Activated CD4-positive, CD25-positive, alpha-beta regulatory T cell treated with anti-CD3 and anti-CD28 coated beads, Interleukin-2, amount 50 U/mL, for 24 hours (primary cell): ENCODE measurements around the gene TP73.
A peak's percentile ranks its signal among the peaks of the same experiment; 100 is the strongest.

Experiments
- ATAC-seq, 2 donors: fragments of 150-1000 bp; cut with Tn5 transposase; one replicate each; pipeline ENCODE4 v1.10.0; 2021; ENCODE audit warnings: mild to moderate bottlenecking in 1 of 2, moderate library complexity in 1 of 2

TP73 gene

DNA sequence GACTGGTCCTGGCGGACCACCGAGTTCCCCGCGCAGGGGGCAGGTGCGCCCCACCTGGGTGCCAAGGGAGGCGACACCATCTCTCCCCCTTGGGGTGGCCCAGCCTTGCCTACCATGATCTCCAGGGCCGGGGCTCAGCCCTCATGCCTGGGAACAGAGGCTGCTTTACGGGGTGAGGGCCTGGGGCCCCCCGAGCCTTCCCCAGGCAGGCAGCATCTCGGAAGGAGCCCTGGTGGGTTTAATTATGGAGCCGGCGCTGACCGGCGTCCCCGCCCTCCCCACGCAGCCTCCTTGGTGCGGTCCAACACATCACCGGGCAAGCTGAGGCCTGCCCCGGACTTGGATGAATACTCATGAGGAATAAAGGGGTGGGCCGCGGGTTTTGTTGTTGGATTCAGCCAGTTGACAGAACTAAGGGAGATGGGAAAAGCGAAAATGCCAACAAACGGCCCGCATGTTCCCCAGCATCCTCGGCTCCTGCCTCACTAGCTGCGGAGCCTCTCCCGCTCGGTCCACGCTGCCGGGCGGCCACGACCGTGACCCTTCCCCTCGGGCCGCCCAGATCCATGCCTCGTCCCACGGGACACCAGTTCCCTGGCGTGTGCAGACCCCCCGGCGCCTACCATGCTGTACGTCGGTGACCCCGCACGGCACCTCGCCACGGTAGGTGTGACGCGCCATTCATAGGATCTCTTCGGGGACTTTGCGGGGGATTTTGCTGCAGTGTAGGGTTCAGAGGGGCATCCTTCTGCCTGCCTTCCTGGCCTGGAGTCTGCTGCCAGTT, 38.2 kb downstream of the TP73 start:
- ATAC-seq = no peak

DNA sequence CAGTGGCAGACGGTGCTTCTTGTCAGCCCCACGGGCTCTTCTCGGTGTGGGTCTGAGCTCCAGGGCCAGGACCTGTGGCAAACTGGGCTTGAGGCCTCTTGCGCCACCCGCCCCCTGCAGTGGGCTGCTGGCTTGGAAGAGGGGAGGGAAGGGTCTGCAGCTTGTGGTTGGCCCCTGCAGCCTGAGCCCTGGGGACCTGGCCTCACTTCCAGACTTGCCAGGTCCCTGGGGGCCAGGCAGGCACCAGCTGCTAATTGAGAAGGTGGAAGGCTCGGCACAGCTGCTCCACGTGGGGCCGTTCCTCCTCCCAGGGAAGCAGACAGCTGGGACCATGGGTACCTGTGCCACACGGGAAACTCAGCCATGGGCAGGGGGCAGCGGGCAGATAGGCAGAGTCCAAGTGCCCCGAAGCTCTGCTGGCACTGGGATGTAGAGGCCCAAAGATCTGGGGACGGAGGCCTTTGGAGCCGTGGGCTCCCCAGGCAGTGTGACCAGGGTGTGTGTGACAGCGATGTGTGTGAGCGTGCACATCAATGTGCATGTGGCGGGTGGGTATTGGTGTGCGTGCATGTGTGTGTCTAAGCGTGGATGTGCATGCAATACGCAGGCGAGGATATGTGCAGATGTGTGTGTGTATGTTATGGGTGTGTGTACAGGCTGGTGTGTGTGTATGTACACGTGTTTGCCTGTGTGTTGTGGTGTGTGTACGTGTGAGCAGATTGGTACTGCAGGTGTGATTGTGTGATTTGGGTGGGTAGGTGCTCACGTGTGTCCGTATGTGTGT, 39.3 kb downstream of the TP73 start:
- ATAC-seq = no peak

DNA sequence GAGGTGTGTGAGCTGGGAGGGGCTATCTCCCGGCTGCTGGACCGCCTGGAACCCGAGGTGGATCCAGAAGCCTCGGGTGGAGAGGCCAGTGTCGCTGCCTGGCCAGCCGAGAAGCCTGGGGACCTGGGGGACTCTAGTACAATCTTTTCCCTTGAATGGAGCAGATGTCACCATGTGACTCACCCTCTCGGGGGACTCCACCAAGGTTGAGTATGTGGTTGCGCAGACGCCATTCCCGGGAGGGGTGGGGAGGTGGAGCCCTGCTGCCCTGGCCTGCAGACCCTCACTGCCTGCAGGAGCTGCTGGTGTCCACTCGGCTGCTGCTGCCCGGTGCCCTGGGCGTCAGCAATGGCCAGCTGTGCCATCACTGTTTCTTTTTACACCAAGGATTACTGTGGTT, 40.3 kb downstream of the TP73 start:
- no peak for ATAC-seq

DNA sequence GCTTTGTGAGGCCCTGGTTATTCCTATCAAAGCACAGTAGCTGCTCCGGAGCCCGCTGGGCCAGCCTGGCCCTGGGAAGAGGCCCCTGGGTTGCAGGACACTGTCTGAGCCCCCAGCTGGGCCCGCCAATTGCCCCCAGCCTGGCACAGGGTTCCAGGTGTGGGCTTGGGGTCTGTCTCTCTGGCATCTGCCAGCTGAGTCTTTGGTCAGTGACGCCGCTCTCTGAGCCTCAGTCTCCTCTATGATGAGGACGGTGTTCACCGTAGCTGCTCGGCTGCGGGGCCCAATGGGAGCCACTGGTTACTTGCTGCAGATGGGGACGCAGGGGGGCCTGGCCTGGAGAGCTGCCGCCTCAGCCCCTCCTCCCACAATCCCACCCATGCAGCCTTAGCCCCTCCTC, 41.0 kb downstream of the TP73 start:
- no peak for ATAC-seq

DNA sequence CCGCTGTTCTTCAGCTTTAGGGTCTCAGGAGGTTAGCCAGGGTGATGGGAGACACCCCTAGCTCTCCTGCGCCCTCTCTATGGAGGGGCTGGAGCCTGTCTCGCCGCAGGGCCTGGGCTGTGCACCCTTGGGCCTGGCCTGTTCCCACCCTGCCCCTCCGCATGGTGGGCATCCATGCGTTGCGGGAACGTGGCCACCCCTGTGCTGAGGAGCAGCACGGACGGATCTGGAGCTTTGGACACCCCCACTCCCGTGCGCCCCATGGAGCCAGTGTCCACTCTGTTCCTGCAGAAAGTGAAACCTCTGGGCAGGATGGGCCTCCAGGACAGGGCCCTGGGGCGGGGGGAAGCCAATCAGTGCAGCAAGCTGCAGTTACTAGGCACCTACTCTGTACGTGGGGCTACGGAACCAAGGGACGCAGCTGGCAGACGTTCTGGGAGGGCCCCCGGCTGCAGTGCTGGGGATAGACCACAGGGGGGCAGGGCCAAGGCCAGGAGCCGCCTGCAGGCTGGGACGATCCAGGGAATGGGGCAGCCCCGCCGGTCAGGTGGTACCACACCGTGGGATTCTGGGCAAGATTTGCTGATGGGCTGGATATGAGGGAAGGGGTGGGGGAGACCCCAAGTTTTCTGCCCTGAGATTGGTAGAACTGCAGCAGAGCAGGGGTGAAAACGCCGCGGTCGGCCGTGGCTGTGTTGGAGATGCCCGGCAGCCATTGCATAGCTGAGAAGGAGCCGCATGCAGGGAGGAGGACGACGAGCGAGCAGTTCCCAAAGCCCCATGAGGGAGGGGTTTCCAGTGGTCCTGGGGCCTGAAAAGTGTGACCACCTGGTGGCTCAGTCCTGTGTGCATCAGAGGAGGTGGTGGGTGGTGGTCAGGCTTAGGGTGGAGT, 43.3 kb downstream of the TP73 start:
- ATAC-seq = no peak

DNA sequence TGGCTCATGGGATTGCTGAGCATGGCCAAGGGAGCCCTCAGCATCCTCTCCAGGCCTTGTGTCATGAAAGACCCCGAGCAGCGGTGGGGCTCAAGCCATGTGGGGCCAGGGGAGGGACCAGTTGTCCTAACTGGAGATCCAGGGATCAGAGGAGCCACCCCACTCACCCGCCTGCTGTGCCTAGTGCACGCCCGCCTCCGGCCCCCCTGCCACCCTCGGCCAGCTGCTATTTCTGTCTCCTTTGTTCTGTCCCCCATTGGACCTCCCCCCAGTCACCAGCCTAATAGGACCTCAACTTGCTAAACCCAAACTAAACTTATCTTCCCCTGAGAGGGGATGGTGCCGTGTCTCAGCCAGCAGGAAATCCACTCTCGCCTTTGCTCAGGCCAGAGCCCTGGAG, 44.4 kb downstream of the TP73 start:
- no peak for ATAC-seq

DNA sequence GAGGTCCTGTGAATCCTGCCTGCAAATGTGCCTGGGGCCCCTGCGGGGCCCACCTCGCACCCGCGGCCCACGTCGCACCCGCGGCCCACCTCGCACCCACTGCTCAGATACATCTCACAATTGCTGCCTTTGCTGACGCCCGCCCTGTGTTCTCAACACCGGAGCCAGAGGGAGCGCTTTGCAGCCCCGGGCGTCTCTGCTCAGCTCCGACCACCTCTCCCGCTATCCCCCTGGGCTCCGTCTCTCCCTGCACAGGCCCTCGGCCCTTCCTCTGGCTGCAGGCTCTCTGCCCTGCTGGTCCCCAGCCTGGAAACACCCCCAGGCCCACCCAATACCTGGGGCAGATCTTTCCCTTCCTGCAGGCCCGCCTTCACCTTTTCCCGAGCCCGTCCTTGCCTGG, 44.8 kb downstream of the TP73 start:
- ATAC-seq = no peak

DNA sequence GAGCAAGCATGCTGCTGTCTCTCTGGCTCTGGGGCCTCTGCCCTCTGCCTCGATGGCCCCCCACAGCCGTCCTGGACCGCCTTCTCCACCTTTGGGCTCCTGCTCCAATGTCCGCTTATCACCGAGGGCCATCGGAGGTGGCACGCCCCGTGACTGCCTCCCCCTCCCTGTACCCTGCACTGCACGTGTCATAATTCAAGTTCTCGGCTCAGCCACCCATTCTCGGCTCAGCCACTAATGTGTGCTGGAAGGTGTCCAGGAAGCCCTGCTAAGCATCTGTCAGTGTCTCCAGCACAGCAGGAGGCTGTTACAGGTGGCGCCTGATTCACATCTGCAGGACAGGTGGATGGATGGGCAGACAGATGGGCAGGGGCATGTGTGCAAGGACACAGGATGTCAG, 45.5 kb downstream of the TP73 start:
- no peak for ATAC-seq

DNA sequence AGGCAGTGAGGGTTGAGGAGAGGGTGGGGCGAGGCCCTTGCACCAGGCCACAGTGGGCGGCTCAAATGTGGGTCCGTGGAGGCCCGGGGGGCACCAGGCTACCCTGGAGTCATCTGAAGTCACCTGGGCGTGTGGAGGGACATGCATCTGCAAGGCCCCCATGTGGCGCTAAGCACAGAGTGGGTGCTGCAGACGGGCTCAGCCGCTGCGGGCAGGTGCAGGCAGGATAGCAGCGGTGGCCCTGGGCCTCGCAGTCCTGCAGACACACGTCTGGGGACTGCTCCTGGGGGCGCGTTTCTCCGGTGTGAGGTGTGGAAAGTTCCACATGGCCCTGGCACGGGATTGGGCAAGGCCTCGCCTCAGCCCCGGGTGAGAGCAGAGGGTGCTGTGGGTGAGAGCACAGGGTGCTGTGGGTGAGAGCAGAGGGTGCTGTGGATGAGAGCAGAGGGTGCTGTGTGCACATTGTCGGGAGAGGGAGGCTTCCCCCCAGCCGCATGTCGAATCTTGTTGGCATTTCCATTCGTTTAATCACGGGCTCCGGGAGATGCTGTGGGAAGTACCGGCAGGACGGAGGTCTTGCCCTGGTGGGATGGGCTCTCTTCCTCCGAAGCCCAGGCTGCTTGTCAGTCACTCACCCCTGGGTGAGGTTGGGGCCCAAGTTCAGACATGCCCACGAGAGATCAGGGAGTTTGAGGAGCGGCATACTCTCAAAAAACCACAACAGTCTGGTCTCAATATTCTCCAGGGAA, 46.5 kb downstream of the TP73 start:
- ATAC-seq = no peak

DNA sequence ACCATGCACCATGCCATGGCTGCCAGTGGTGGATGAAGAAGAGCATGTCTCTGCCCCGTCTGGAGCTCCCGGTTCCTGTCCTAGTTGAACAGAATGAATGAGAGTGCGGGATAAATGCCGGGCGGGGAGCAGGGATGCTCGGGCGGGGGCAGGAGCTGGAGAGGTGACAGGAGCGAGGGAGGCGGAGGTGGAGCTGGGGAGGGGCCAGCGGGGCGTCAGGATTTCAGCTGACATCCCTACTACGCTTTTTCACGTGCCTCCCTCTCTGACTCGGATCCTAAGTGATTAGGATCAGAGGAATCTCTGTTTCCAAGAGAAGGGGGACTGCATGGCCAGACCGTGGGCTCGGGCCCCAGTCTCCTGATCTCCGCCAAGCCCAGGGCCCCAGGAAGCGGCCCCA, 47.3 kb downstream of the TP73 start:
- ATAC-seq = no peak

DNA sequence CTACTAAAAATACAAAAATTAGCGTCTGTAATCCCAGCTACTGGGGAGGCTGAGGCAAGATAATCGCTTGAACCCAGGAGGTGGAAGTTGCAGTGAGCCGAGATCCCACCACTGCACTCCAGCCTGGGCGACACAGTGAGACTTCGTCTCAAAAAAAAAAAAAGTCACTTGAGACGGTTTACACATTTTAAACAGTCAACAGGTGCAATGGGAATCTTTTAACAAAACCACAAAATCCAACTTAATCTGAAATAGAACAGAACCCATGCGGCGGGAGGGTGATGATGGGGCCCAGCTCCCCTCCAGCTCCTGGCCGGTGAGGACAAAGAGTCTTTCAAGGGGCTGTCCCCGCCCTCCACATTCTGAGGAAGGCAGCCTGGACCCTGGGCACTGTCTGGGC, 48.3 kb downstream of the TP73 start:
- ATAC-seq = no peak

DNA sequence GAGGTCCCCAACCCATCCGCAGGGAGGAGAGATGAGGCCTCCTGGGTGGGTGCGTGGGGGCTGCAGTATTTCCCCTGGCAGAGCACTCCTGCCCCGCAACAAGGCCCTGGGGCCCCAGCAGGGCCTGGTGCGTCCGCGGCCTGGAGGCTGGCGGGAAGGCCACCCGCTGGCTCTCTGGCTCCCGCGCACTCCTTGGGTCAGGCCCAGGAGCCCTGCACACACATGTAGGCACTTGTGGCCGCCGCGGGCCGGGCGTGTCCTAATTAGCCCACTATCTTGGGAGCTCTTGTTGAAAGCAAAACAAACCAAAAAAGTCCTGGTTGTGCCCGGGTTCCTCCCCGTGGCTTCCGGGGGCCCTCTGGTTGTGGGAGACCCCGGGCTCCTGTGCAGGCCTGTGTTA, 50.2 kb downstream of the TP73 start:
- no peak for ATAC-seq

DNA sequence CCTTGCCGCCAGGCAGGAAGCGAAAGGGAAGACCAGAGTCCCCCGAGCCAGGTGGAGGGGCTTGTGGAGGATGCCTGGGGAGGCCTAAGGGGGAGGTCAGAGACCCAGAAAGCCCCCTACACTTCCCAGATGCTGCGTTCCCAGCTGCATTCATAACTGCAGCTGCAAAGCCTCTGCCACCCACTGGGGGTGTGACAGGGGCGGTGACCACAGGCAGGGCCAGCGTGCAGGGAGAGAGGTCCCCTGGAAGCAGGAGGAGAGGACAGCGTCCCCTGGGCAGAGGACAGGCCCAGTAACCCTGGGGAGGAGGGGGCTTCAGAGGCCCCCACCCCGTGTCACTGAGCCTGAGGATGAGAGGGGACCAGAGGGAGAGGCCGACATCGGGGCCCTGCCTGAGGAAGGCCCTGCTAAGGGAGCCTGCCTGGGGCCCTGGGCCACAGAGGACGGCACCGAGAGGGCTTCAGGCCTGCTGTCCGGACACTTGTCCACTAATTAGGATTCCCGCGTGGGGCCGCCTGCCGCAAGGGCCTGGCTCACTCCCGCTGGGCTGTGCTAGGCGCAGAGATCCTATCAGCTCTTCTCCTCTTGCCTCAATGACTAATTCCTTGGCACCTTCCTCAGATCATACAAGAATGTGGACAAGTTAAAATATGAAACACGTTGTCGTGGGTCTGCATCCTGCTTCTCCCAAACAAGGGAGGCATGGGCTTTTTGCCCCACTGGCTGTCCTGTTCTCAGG, 50.8 kb downstream of the TP73 start:
- no peak for ATAC-seq

DNA sequence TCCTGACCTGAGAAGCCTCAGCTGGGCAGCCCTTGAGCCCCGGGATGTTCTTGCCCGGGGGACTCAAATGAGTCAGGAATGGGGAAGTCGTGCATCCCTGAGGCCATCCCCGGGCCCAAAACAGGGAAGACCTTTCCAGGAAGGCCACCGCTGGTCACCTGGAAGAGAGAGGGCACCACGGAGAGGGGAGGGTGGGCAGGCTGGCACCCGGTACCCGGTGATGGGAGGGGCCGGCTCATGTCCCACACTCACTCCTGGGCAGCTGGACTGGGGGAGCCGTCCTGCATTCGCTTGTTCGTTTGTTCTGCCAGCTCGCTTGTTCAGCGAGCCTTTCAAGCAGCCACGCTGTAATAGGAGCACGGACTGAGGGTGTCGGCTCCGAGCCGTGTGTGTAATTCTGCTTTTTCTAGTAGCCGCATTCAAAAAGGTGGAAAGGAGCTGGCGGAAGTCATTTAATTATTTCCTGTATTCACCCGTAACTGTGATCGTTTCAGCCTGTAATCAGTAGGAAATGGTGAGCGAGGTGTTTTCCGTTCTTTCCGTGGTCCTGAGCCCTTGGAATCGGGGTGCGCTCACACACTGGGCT, 51.6 kb downstream of the TP73 start:
- ATAC-seq = peak in 1 of 2 donors; percentile 17

DNA sequence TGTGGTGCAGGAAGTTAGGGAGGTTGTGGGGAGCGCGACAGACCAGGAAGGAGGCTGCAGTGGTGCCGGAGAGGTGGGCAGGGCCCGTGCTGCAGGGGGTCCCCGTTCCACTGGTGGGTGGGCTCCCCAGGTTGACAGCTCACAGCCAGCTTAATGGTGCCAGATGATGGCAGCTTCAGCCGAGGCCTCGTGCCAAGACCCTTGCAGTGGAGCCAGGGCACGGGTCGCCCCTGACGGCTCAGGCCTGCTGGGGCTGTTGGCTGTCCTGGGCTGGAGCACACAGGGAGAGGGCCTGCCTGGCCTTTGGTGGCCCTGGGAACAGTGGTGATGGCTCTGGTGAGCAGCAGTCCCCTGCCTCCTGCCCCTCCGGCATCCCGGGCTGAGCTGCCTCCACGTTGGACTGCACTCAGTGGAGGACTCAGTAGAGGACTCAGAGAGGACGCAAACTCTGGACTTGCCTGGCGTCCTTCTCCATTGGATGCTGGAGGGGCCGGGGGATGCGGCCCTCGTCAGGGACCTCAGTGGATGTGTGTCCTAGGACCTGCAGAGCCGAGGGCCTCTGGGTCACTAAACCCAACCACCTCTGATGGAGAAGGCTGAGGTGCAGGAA, 53.1 kb downstream of the TP73 start:
- no peak for ATAC-seq

DNA sequence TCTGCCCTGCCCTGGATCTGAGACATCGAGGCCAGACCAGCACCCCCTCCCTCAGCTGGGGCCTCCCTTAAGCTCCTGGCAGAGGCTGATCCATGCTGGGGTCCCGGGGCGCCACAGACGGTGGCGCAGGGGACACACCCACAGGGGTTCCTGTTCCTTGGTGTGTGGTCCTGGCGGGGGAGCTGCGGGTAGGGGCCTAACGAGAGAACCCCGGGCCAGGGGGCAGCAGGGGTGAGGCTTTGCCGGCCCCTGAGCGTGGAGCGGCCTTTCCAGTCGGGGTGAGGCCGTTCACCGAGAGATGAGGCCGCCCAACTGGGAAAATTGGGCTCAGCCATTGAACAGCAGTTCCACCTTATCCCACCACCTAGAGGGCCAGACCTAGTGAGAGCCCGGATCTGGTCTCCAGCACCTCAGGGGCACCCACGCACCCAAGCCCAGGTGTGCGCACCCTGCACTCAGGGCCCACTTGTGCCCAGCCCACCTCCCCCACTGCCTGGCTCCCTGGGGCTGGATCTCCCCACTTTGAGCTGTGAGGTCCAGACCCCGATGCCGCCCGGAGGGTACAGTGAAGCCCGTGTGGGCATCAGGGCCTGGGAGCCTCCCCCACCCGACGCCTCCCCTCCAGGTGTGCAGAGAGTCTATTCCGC, 54.5 kb downstream of the TP73 start:
- ATAC-seq = no peak

DNA sequence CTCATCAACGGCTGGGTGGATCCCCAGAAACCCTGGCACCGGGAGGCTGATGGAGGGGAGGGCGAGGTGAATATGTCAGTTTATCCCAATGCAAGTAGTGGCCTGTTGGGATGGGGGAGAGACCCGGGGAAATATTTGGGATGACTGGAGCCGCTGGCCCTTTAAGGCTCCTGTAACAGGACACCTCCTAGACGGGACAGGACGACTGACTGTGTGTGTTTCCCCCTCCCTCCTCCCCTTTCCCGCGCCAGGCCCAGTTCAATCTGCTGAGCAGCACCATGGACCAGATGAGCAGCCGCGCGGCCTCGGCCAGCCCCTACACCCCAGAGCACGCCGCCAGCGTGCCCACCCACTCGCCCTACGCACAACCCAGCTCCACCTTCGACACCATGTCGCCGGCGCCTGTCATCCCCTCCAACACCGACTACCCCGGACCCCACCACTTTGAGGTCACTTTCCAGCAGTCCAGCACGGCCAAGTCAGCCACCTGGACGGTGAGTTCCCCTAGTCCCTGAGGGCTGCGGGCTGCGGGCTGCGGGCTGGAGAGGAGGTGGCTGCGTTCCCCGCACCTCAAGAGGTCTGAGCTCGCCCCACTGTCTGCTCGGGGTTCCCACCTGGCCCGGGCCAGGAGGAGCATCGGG, 55.1 kb downstream of the TP73 start:
- ATAC-seq = no peak

DNA sequence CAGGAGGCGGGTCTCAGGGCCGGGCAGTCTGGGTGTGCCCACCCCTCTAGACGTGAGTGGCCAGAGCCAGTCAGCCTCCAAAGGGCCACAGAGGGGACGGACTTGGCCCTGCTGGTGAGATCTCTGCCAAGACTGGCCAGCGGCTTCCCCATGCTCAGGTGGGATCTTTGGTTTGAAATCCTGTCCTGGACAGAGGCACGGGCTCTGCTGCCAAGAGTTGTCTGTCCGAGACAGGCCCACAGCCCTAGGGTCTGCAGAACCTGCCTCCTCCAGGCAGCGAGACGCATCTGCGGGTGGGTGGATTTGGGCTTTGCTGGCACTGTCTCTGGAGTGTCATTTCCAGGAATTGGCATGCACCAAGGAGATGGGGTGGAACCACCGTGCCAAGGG, 55.6 kb downstream of the TP73 start:
- no peak for ATAC-seq

DNA sequence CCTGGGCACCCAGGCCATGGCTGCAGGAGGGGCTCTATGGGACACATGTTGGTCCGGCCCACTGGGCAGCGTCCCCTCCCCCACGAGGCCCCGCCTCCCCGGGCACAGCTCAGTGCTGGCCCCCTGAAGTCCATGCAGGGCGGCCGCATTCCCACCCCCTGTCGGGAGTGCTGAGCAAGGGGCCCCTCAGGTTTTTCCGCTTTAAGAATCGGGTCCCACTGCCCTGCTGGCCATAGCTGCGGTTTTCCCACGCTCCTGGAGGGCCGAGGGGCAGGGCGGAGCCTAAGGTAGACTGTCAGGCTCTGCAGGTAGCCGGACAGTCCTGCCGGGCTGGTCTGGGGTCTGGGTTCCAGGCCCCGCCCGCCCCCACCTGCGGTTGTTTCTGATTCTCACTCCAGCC, 56.5 kb downstream of the TP73 start:
- no peak for ATAC-seq

DNA sequence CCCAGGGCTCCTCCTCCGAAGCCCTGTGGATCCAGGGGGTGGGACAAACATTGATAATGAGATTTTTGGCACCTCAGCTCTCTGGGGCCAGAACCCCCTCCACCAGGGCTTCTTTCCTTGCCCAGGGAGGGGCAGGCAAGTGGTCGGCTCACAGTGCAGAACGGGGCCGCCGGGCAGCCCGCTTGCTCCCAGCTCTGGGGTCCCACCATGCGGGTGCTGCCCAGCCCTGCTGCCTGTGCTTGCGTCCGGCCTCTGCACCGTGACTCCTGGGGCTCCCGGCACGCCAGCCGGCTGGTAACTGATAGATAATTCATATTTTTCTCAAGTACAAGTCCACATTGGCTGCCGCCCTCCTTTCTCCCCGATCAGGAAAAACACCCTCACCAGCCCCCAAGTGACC, 57.9 kb downstream of the TP73 start:
- no peak for ATAC-seq
